Superior temporal gyrus (tissue), 1 donor: ENCODE results near the gene KCNN3.

ENCODE experiments used
- DNase-seq: peaks from one replicate; pipeline ENCODE4 v3.0.0-alpha.2; 2016; ENCODE audit errors: extremely low spot score

The KCNN3 gene

DNA sequence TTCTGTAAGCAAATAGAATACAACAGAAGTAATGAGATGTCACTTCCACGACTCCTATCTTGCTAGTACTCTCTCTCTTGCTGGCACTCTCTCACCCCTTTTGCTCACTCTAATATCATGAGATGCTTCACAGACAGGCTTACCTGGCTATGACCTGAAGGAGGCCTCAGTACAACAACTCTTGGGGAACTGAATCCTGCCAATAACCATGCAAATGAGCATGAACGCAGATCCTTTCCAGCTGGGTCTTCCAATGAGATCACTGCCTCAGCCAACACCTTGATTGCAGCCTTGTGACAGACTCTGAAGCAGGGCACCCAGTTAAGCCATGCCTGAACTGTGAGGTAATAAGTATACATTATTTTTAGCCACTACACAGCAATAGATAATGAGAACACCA lies 209.0 kb downstream of the KCNN3 start:
- DNase-seq = no peak

DNA sequence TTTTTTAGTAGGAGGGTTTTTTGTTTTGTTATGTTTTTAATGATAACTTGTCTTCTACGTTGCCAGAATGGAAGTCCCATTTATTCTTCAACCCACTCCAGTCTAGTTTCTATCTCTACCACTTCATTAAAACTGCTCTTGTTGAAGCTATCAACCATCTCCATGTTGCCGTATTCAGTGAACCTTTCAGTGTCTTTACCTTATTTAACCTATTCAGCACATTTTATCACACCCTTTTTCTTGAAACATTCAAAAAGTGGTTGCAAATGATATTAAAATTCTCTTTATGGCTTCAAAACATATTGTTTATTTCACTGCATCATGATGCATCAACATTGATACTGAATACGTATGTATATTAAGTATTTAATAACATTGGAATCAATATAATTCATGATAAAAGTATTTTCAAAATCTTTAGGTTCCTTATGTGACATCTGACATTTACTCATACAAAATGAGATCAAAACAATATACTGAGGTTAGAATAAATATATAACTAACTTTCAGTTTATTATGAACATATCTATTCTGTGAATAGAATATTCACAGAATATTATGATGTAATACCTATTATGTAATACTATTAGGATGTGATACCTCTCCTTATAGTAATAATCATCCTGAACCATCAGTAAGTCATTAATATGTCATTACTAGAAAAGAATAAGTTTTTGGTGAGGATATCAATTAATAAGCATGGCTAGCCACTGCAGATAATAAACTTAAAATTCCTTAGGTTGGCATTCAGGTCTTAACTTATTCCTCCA lies 210.1 kb downstream of the KCNN3 start:
- no peak for DNase-seq

DNA sequence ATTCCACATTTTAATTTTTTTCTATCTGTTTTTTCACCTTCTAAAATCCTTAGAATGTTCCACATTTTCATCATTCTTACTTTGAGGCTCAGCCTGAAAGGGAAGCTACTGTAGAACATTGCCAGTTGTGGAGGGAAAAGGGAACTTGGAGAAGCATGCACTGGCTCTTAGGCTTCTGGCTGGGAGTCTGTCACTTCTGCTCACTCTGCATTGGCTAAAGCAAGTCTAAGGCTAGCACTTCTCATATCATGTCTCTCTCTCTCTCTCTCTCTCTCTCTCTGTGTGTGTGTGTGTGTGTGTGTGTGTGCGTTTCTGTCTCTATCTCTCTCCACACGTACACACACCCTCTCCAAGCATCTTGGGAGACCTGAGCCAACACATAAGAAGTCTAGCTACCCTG lies 212.5 kb downstream of the KCNN3 start:
- DNase-seq = no peak

DNA sequence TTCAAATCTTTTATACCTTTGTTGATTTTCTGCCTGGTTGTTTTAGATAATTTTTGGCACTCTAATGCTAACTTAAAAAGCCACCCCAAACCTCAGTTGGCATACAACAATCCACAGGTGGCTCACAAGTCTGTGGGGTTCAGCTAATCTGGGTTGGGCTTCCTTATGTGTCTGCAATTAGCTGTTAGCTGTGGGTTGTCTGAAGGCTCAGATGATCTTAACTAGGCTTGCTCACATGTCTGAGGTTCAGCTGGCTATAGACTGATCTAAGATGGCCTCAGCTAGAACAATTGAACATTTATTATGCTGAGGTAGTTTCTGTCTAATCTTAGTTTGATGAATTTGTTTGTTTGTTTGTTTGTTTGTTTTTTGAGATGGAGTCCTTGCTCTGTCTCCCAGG lies 217.2 kb downstream of the KCNN3 start:
- DNase-seq = no peak
